Measurements from ENCODE around the gene P2RX7.
"Not testable (repeated sequence)": the region's sequence is repeated elsewhere in the genome, so short reads cannot be mapped to it uniquely, and the experiment has no call there.

Gene P2RX7

DNA sequence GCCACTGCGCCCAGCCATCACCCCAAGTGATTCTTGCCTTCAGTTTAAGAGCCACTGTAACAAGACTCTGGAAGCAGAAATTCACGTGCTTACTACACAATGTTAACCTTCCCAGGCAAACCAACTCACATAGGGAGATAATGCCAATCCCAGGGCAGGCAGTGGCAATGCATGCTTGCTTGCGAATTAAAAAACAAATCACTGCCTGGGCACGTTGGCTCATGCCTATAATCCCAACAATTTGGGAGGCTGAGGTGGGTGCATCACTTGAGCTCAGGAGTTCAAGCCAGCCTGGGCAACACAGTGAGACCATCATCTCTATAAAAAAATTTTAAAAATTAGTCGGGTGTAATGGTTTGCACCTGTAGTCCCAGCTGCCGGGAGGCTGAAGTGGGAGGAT, 39.5 kb downstream of the P2RX7 start:
- DNase-seq (ENCODE audit: low read depth), result no peak

DNA sequence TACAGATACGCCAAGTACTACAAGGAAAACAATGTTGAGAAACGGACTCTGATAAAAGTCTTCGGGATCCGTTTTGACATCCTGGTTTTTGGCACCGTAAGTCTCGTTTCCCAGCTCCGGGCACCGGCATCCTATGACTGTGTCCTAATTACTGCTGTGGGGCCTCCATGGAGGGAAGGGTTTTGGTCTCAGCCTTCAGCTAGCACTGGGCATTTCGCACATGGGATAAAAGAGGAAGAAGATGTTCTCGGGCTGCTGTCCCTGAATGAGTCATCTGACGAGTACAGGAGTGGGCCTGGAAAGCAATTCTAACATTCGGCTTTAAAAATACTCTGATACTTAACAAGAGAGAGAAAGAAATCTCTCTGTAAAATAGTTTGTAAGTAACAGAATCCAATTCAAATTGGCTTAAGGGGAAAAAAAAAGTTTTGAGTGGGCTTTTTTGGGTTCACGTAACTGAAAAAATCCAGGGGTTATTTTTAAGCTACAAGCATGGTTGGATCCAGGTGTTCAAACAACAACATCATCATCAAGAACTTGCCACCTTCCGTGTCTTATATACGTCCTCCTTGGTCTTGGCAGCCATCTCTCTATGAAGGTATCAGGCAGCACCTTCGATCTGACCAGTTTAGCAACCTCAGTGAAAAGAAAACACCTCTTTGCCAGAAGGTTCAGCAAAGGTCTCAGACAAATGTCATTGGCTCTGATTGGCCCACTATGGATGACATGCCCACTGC, 42.9 kb downstream of the P2RX7 start:
- DNase-seq (ENCODE audit: low read depth), result no peak

DNA sequence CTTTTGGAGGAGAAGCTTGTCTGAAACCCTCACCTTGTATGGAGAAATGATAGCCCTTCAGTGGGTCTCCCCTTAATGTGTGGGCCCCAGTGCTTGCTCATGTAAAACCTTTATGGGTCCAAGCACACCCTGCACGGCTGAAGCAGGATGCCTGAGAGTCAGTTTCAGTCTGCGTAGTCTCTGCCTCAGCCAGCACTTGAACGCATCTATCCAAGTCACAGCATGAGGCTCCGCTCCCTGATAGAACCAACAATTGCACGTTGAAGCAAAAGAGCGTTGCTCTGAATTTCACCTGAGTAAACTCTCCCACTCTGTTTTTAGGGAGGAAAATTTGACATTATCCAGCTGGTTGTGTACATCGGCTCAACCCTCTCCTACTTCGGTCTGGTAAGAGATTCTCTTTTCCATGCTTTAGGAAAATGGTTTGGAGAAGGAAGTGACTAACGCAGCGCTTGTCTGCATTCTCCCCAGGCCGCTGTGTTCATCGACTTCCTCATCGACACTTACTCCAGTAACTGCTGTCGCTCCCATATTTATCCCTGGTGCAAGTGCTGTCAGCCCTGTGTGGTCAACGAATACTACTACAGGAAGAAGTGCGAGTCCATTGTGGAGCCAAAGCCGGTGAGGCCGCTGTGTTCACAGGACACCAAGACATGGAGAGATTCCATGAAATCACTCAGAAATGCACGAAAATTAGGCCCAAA, 44.3 kb downstream of the P2RX7 start:
- no peak for DNase-seq (ENCODE audit: low read depth)

DNA sequence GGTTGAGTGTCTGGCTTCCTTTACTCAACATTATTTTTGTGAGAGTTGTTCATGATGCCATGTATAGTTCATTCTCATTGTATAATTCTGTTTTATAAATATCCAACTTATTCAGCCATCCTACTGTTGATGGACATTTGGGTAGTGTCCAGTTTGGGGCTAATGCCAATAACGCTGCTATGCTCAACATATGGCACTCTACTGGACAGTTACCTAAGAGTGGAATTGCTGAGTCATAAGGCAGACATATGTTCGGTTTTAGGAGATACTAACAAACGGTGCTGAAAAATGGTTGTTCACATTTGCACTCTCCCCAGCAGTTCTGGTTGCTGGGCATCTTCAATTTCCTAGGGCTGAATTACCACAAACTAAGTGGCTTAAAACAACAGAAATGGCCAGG, 48.5 kb downstream of the P2RX7 start:
- no peak for DNase-seq (ENCODE audit: low read depth)

DNA sequence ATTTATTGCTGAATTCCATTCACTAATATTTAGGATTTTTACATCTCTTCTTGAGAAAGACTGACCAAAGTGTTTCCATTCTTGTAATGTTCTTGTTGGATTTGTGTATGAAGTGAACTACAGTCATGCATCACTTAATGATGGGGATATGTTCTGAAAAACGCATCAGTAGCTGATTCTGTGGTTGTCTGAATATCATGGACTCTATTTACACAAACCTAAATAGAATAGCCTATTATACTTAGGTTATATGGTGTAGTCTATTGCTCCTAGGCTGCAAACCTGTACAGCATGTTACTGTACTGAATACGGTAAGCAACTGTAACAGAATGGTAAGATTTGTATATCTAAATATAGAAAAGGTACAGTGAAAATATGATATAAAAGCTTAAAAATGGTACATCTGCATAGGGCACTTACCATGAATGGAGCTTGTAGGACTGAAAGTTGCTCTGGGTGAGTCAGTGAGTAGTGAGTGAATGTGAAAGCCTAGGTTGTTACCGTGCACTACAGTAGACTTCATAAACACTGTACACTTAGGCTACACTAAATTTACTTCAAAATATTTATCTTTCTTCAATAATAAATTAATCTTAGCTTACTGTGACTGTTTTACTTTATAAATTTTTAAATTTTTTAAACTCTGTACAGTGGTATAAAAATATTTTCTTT, 49.7 kb downstream of the P2RX7 start:
- no peak for DNase-seq (ENCODE audit: low read depth)

DNA sequence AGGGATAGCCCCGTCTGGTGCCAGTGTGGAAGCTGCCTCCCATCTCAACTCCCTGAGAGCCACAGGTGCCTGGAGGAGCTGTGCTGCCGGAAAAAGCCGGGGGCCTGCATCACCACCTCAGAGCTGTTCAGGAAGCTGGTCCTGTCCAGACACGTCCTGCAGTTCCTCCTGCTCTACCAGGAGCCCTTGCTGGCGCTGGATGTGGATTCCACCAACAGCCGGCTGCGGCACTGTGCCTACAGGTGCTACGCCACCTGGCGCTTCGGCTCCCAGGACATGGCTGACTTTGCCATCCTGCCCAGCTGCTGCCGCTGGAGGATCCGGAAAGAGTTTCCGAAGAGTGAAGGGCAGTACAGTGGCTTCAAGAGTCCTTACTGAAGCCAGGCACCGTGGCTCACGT, 51.7 kb downstream of the P2RX7 start:
- DNase-seq (ENCODE audit: low read depth), result no peak

DNA sequence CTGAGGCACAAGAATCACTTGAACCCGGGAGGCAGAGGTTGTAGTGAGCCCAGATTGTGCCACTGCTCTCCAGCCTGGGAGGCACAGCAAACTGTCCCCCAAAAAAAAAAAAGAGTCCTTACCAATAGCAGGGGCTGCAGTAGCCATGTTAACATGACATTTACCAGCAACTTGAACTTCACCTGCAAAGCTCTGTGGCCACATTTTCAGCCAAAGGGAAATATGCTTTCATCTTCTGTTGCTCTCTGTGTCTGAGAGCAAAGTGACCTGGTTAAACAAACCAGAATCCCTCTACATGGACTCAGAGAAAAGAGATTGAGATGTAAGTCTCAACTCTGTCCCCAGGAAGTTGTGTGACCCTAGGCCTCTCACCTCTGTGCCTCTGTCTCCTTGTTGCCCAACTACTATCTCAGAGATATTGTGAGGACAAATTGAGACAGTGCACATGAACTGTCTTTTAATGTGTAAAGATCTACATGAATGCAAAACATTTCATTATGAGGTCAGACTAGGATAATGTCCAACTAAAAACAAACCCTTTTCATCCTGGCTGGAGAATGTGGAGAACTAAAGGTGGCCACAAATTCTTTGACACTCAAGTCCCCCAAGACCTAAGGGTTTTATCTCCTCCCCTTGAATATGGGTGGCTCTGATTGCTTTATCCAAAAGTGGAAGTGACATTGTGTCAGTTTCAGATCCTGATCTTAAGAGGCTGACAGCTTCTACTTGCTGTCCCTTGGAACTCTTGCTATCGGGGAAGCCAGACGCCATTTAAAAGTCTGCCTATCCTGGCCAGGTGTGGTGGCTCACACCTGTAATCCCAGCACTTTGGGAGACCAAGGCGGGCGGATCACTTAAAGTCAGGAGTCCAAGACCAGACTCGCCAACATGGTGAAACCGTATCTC, 52.6 kb downstream of the P2RX7 start:
- DNase-seq (ENCODE audit: low read depth), result no peak

DNA sequence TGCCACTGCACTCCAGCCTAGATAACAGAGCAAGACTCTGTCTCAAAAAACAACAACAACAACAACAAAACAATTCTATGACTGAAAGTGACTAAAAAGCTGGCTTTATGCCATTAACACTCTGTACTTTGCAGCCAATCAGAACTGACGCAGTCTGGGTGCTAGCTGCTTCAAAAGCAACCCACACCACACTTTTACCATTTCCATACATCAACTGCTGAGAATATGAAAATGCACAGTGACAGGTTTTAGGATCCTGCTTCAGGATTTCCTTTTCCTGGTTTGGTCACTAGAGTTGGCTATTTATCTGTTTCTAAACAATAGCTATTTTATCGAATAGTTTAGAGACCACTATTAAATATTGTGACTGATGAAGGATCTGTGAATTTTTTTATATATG, 54.1 kb downstream of the P2RX7 start:
- no peak for DNase-seq (ENCODE audit: low read depth)

DNA sequence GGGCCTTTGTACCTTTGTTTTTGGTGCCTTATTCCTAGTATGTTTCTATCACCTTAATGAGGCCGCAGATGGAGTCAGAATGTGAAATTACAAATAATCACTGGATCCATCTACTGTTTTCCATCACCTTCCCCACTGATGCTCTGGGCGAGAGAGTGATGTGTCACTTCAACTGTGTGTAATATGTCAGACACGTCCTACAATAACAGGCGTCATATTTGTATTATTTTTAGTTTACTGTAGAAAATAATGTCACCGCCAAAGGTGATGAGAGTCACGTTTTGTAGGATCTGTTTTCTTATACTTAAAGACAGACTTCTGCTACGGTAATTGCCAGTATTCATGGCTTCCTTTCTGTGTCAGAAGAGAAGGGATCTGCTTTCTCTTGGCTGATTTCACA, 54.8 kb downstream of the P2RX7 start:
- DNase-seq (ENCODE audit: low read depth), result no peak

DNA sequence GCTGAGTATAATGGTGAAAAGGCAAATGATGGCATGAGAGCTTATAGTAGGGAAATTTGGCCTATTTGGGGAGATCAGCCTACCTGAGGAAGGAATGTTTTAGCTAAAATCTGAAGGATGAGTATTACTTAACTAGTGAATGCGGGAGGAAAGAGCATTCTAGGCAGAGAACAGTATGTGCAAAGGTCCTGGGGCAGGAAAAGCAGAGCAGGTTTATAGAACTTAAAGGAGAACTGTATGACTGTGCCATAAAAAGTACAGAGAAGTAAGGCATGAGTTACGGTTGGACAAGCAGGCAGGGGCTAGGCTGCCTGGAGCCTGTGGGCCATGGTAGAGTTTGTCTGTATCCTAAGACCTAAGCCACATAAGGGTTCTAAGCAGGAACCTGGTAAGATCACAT, 55.6 kb downstream of the P2RX7 start:
- DNase-seq (ENCODE audit: low read depth), result no peak

DNA sequence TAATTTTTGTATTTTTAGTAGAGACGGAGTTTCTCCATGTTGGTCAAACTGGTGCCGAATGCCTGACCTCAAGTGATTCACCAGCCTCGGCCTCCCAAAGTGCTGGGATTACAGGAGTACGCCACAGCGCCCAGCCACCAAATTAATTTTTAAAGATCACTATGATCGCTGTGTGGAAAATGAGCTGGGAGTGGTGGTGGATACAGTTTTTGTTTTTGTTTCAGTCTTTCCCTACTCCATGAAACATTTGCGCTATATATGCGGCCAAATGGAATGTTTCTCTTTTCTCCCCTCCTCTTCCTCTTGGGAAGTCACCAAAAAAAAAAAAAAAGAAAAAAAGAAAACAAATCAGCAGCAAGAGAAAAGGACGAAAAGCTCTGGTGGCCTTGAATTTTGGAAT, 56.5 kb downstream of the P2RX7 start:
- no peak for DNase-seq (ENCODE audit: low read depth)

DNA sequence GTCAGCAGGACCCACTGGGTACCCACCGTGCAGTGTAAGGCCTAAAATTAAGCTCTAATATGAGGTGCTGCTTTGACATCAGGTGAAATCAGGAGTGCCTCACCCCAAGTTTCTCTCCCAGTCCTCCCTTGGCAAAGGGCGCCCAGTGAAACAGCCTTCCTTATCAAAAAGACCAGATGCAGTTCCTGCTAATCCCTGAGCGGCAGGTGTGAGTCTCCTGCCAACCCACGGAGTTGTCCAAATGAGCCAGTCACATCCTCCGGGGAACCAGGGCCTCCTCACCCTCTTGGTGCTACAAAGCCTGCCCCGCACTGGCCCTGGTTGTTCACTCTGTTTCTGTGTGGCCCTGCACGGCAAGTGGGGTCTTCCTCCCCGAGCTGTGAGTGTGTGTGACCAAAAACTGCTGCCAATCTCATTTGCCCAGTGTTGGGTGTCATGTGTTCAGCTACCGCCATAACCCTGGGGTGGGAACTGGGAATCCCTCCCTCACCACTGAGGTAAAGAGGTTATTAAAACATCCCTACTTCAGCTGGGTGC, 57.0 kb downstream of the P2RX7 start:
- no peak for DNase-seq (ENCODE audit: low read depth)

DNA sequence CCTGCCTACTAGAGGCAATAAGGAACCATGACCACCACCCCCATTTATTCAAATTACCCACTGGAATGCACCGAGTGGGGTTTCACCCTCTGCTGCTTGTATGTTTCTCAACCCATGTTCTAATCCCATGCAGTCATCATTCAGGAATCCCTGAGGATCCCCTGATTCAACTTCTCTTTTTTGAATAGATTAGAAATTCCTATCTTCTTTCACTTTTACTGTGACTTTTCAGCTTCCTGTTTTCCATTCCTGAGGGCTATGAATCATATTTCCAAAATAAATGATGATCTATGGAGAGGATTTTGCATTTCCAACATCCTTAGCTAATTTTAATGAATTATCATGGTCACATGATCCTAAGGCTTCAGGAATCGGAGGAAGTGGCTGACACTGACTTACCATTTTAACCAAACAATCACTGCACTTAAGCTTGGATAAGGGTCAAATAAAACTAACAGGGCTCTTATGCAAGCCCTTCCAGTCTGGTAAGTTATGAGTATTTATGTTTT, 57.9 kb downstream of the P2RX7 start:
- DNase-seq (ENCODE audit: low read depth), result peak; percentile 91

DNA sequence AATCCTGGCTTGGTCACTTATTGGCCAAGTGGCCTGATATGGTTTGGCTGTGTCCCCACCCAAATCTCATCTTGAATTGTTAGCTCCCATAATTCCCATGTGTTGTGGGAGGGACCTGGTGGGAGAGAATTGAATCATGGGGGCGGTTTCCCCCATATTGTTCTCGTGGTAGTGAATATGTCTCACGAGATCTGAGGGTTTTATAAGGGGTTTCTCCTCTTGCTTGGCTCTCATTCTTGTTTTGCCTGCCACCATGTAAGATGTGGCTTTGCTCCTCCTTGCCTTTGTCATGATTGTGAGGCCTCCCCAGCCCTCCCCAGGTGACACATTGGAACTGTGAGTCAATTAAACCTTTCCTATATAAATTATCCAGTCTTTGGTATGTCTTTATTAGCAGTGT, 58.5 kb downstream of the P2RX7 start:
- DNase-seq (ENCODE audit: low read depth), result no peak

DNA sequence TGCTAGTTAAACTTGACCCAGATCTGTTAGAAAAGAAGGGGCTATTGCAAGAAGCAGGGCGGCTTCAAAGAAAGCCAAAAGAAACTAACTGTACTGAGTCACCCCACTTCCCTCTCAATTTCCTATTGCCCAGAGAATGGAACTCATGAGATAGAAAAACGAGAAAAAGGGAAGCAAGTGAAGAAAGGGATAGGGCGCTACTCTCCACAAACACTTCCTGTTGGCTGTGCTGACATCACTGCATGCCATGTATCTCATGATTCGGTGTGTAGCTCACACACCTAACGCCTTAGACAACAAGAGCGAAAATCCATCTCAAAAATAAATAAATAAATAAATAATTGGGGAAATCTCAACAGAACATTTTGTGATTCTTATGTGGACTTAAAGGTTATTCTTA, 64.2 kb downstream of the P2RX7 start:
- DNase-seq (ENCODE audit: low read depth), result no peak

DNA sequence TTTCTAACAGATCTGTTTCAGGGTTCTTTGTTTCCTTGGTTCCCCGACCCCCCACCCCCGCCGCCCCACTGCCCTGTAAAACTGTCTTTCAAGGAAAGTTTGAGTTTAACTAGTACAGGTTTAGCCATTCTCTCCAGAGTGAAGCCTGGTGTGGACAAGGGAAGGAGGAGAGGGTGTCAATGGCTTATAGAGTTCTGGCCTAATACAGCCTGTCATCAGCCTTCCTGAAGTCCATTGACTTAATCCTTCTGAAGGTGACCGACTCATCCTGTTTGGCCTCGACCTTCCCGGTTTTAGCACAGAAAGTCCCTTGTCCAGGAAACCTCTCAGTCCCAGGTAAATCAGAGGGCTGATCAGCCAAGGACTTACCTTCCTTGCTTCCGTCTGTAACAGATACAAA, 66.3 kb downstream of the P2RX7 start:
- DNase-seq (ENCODE audit: low read depth), result no peak

DNA sequence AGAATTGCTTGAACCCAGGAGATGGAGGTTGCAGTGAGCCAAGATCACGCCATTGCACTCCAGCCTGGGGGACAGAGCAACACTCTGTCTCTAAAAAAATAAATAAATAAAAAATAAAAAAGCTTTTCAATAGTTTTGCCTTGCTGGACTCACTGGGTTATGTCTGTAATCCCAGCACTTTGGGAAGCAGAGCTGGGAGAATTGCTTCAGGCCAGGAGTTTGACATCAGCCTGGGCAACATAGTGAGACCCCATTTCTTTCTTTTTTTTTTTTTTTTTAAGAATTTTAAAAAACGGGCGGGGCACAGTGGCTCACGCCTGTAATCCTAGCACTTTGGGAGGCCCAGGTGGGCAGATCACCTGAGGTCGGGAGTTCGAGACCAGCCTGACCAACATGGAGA, 68.5 kb downstream of the P2RX7 start:
- DNase-seq (ENCODE audit: low read depth), result not testable (repeated sequence)

DNA sequence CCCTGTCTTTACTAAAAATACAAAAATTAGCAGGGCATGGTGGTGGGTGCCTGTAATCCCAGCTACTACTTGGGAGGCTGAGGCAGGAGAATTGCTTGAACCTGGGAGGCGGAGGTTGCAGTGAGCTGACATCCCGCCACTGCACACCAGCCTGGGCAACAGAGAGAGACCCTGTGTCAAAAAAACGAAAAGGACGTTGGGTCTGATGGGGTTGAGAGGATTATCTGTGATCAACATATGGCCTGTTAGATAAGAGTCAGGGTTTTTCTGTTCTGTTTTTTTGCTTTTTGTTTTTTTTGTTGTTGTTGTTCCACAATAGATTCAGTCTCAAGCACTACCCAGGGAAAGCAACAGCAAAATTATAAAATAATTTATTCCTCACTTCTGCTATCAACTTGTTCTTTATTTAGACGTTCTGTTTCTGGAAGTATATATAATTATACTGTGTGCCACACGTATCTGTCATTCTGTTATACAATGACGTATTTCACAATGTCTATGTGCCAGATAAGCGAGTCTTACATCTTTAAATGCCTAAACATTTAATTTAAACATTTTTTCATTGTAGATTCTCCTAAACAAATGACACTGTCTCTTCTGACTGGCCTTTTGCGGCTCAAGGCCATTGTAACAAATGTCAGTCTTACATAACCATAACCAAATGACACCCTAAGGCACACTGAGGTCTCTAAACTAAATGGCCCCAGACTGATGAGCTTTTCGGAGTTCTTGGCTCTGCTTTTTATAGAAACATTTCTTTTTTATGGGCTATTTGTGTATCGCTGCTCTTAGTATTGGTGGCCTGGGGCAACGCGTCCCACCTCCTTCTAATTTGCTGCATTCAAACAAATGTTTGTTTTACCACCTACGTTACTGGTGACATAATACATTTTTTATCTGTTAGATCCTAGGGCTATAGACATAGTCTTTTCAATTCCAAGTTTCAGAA, 70.0 kb downstream of the P2RX7 start:
- DNase-seq (ENCODE audit: low read depth), result no peak

DNA sequence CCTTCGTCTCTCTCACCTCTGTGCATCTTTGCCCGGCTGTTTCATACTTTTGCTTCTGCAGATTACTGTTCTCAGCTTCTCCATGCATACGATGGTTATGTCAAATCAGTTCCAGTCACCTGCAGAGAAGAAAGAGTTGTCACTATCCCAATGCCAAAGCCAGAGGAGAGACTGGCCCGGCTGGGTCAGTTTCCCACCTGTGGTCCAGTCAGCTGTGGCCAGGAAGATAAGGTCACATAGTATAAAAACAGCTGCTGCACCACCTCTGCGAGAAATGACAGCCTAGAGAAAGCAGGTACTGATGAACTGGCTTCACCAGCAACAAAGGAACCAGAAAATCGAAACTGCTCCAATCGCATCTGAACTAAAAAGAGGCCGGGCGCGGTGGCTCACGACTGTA, 70.8 kb downstream of the P2RX7 start:
- DNase-seq (ENCODE audit: low read depth), result no peak

DNA sequence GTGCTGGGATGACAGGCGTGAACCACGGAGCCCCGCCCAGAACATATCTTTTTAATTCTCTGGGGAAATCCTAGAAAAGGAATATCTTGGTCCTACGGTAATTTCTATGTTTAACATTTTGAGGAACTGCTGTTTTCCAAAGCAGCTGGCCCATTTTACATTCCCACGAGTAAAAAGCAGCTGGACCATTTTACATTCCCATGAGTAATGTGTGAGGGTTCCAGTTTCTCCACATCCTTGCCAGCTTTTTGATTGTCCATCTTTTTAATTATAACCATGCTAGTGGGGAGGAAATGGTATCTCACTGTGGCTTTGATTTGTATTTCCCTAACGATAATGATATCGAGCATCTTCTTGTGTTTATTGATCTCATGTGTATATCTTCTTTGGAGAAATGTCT, 72.8 kb downstream of the P2RX7 start:
- no peak for DNase-seq (ENCODE audit: low read depth)

DNA sequence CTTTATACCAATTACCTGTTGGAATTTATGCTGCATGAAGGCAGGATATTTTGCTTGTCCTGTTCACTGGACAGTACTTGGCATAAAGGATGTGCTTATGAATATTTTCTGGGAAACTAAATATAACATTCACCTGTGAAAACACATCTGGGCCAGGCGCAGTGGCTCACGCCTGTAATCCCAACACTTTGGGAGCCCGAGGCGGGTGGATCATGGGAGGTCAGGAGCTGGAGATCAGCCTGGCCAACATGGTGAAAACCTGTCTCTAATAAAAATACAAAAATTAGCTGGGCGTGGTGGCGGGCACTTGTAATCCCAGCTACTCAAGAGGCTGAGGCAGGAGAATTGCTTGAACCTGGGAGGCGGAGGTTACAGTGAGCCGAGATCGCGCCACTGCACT, 75.9 kb downstream of the P2RX7 start:
- DNase-seq (ENCODE audit: low read depth), result not testable (repeated sequence)

Measured in HS-27A (cell line).